ENCODE results near the gene SPATA24.
A peak's percentile ranks its signal among the peaks of the same experiment; 100 is the strongest.
"Not testable (repeated sequence)": the region's sequence is repeated elsewhere in the genome, so short reads cannot be mapped to it uniquely, and the experiment has no call there.

The SPATA24 gene

DNA sequence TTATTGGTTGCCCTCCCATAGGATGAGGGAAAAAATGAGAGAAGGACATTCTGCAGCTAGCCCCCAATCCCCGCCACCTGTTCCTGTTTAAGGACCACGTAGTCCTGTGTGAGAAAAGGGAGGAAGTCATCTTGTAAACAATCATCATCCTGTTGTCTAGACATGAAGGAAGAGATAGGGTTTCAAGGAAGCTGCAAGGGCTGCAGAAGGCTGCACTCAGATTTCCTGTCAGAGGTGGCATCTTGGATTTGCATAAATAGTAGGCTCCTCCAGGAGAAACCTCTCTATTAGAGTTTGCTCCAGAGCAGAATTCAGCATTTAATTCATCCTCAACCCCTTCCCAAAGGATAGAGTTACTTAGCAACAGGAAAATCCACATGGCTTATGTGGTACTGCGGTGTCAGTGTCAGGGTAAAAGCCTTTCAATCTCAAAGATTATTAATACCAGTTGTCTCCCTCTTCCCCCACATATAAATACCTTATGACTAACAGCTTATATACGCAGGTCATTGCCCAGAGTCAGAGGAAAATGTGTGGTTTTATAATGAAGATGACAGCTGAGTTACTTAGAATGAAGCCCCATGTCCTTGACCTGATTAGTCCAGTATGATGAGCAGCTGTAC is 40.1 kb upstream of the SPATA24 start:
- in situ Hi-C loops (cut with MboI; ENCODE audit: low sequenced_read_pairs, unreplicated experiment), result no loop called here
- TF ChIP-seq CTCF (IDR thresholded peaks at IDR 0.05; ENCODE audit: borderline replicate concordance, control extremely low read depth, extremely low read depth, insufficient read depth, missing control alignments), result no peak
- no peak for DNase-seq (ENCODE audit: low spot score)

- in situ Hi-C loops (cut with MboI; ENCODE audit: low sequenced_read_pairs, unreplicated experiment); DNase-seq (ENCODE audit: low spot score): not testable (repeated sequence)
Measured at GRCh38 chr5:139440416-139440815, 36.5 kb upstream of the SPATA24 start.

GRCh38 chr5:139439013-139439903 is 35.4 kb upstream of the SPATA24 start, which contains the start of gene DNAJC18:
Gene DNAJC18, minus strand, starts transcription at chr5:139439525. Its CDS starts 80 bp downstream, at chr5:139439445.
- DNase-seq (ENCODE audit: low spot score), result peak; percentile 94
- no peak for TF ChIP-seq CTCF (IDR thresholded peaks at IDR 0.05; ENCODE audit: borderline replicate concordance, control extremely low read depth, extremely low read depth, insufficient read depth, missing control alignments)
- in situ Hi-C loops (cut with MboI; ENCODE audit: low sequenced_read_pairs, unreplicated experiment), result no loop called here

- in situ Hi-C loops (cut with MboI; ENCODE audit: low sequenced_read_pairs, unreplicated experiment), result no loop called here
- no peak for TF ChIP-seq CTCF (IDR thresholded peaks at IDR 0.05; ENCODE audit: borderline replicate concordance, control extremely low read depth, extremely low read depth, insufficient read depth, missing control alignments)
- DNase-seq (ENCODE audit: low spot score), result no peak
Measured at GRCh38 chr5:139438707-139439012, 34.8 kb upstream of the SPATA24 start.

DNA sequence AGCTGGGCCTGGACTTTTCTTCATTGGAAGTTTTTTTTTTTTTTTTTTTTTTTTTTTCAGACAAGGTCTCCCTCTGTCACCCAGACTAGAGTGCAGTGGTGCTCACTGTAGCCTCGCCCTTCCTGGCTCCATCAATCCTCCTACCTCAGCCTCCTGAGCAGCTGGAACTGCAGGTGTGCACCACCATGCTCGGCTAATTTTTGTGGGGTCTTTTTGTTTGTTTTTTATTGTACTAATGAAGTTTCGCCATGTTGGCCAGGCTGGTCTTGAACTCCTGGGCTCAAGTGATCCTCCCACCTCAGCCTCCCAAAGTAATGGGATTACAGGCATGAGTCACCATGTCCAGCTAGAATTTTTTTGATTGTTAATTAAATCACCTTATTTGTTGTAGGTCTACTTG is 31.8 kb upstream of the SPATA24 start:
- no peak for DNase-seq (ENCODE audit: low spot score)
- in situ Hi-C loops (cut with MboI; ENCODE audit: low sequenced_read_pairs, unreplicated experiment), result no loop called here
- no peak for TF ChIP-seq CTCF (IDR thresholded peaks at IDR 0.05; ENCODE audit: borderline replicate concordance, control extremely low read depth, extremely low read depth, insufficient read depth, missing control alignments)

- no peak for TF ChIP-seq CTCF (IDR thresholded peaks at IDR 0.05; ENCODE audit: borderline replicate concordance, control extremely low read depth, extremely low read depth, insufficient read depth, missing control alignments)
- DNase-seq (ENCODE audit: low spot score), result no peak
- in situ Hi-C loops (cut with MboI; ENCODE audit: low sequenced_read_pairs, unreplicated experiment), result no loop called here
Measured at GRCh38 chr5:139431706-139432105, 27.8 kb upstream of the SPATA24 start.

DNA sequence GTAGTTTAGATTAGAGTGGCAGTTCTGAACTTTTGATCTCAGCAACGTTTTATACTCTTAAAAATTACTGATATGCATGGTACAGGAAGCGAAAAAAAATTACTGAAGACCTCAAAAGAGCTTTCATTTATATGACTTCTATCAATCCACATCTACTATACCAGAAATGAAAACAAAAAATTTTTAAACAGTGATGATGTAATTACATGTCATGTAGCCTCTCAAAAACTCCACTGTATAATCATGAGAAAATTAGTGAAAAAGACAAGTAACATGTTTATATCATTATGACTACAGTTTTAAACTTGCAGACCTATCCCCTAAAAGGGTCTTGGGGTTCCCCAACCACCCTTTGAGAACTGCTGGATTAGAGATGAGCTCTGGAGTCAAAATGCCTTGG is 26.1 kb upstream of the SPATA24 start:
- no peak for TF ChIP-seq CTCF (IDR thresholded peaks at IDR 0.05; ENCODE audit: borderline replicate concordance, control extremely low read depth, extremely low read depth, insufficient read depth, missing control alignments)
- DNase-seq (ENCODE audit: low spot score), result no peak
- in situ Hi-C loops (cut with MboI; ENCODE audit: low sequenced_read_pairs, unreplicated experiment), result no loop called here
